ENCODE data around the gene SERPINF2.
"Not testable (repeated sequence)": the region's sequence is repeated elsewhere in the genome, so short reads cannot be mapped to it uniquely, and the experiment has no call there.

The SERPINF2 gene

GRCh38 chr17:1735418-1735817 lies 7.3 kb upstream of the SERPINF2 start:
- DNase-seq (ENCODE audit: low read depth in 2 of 2) = no peak

- DNase-seq (ENCODE audit: low read depth in 2 of 2) = no peak
These were observed 6.8 kb upstream of the SERPINF2 start for GRCh38 chr17:1735834-1736347.

- DNase-seq (ENCODE audit: low read depth in 2 of 2) = peak in 1 of 2 donors; percentile 34
These were observed 6.1 kb upstream of the SERPINF2 start for GRCh38 chr17:1736348-1737281.

GRCh38 chr17:1737531-1738291 lies 5.0 kb upstream of the SERPINF2 start:
- DNase-seq (ENCODE audit: low read depth in 2 of 2) = no peak

GRCh38 chr17:1741899-1742298 lies 772 bp upstream of the SERPINF2 start:
- DNase-seq (ENCODE audit: low read depth in 2 of 2) = not testable (repeated sequence)

GRCh38 chr17:1743088-1743439 lies 393 bp downstream of the SERPINF2 start:
- DNase-seq (ENCODE audit: low read depth in 2 of 2) = no peak

GRCh38 chr17:1744551-1745512 lies 2.2 kb downstream of the SERPINF2 start:
- DNase-seq (ENCODE audit: low read depth in 2 of 2) = no peak

GRCh38 chr17:1745513-1746020 lies 2.9 kb downstream of the SERPINF2 start:
- DNase-seq (ENCODE audit: low read depth in 2 of 2) = no peak

GRCh38 chr17:1746975-1747543 lies 4.4 kb downstream of the SERPINF2 start:
- no peak for DNase-seq (ENCODE audit: low read depth in 2 of 2)

- DNase-seq (ENCODE audit: low read depth in 2 of 2) = no peak
These were observed 8.0 kb downstream of the SERPINF2 start for GRCh38 chr17:1750628-1751027.

- DNase-seq (ENCODE audit: low read depth in 2 of 2) = no peak
These were observed 10.0 kb downstream of the SERPINF2 start for GRCh38 chr17:1752425-1753262.

- DNase-seq (ENCODE audit: low read depth in 2 of 2) = no peak
These were observed 11.2 kb downstream of the SERPINF2 start for GRCh38 chr17:1753767-1754429.

GRCh38 chr17:1754430-1755112 lies 11.9 kb downstream of the SERPINF2 start:
- DNase-seq (ENCODE audit: low read depth in 2 of 2) = no peak

GRCh38 chr17:1755252-1755826 lies 12.7 kb downstream of the SERPINF2 start:
- DNase-seq (ENCODE audit: low read depth in 2 of 2) = no peak

GRCh38 chr17:1755827-1756262 lies 13.2 kb downstream of the SERPINF2 start:
- DNase-seq (ENCODE audit: low read depth in 2 of 2) = no peak

- DNase-seq (ENCODE audit: low read depth in 2 of 2) = no peak
These were observed 16.1 kb downstream of the SERPINF2 start for GRCh38 chr17:1758807-1759206.

GRCh38 chr17:1759529-1759928 lies 16.9 kb downstream of the SERPINF2 start:
- DNase-seq (ENCODE audit: low read depth in 2 of 2) = no peak

GRCh38 chr17:1762233-1762900 lies 19.7 kb downstream of the SERPINF2 start:
- DNase-seq (ENCODE audit: low read depth in 2 of 2) = no peak
